K562 (cell line): Measurements from ENCODE around the gene C2orf42. TPM values are rescaled to one million over a fixed set of nuclear protein-coding genes. Genes with fewer than 3 reads are reported as not detected.

Source experiments
- ATAC-seq: fragments of 200-7000 bp; cut with Tn5 transposase; 3 replicates; pipeline ENCODE4 v1.9.1; 2020; ENCODE audit warnings: moderate library complexity
- BruUV-seq: library from RNA; stranded (reverse); fragments of 400-500 nt; replicated peaks from 2 replicates; lab custom pipeline; 2021; lab: Mats Ljungman, UMichigan
- CTCF ChIA-PET: fragments of 300-600 bp; formaldehyde crosslinking; extraction: SDS; loops from one replicate; lab custom pipeline; 2021; ENCODE audit warnings: low intra/inter-chr PET ratio; lab: Yijun Ruan, JAX
- POLR2A ChIA-PET: fragments of 300-600, 350-650 bp; sonication (Branson Sonifier 250); formaldehyde crosslinking; extraction: SDS; loops from one replicate; lab custom pipeline; 2021; ENCODE audit warnings: antibody characterized with exemption, inconsistent platforms; lab: Yijun Ruan, JAX
- DNase-seq, 4 experiments: peaks; one replicate each; pipeline versions ENCODE4 v3.0.0 to v3.0.0-alpha.2; 2011 to 2018; ENCODE audit warnings: low spot score in 3 of 4, mixed read lengths in 3 of 4; ENCODE audit errors: extremely low read depth in 1 of 4
- FAIRE-seq: peaks from 2 replicates; lab custom pipeline; 2011; peaks lifted over from hg19 to GRCh38; lab: Jason Lieb, UNC
- H2AFZ ChIP-seq: 2 replicates; pipeline ENCODE4 v1.6.0; 2011; ENCODE audit warnings: low read depth, low read length, control low read depth, inconsistent platforms
- H3K27ac ChIP-seq: fragments of 200-600 bp; 3 replicates; pipeline ENCODE4 v1.8.0; 2011; ENCODE audit warnings: low read depth, mild to moderate bottlenecking, control low read depth, inconsistent platforms, low read length, moderate library complexity, mixed read lengths; ENCODE audit errors: extremely low read depth
- H3K27me3 ChIP-seq, 2 experiments: fragments of 300-600 bp in 1 of 2; 2 replicates in 1 of 2; 3 replicates in 1 of 2; pipeline versions ENCODE4 v1.6.0 to v1.8.0; 2011; ENCODE audit warnings: inconsistent platforms in 2 of 2, low read length in 2 of 2, mild to moderate bottlenecking in 1 of 2, mixed read lengths in 1 of 2, moderate library complexity in 1 of 2; ENCODE audit not compliant: control insufficient read depth in 2 of 2, insufficient read depth in 2 of 2
- H3K36me3 ChIP-seq: fragments of 300-600 bp; 3 replicates; pipeline ENCODE4 v1.8.0; 2011; ENCODE audit warnings: mild to moderate bottlenecking, low read length, inconsistent platforms; ENCODE audit not compliant: control insufficient read depth, insufficient read depth
- H3K4me1 ChIP-seq, 2 experiments: fragments of 200-600 bp in 1 of 2; replicated peaks in 1 of 2; 2 replicates in 1 of 2; 3 replicates in 1 of 2; pipeline versions ENCODE4 v1.5.1 to v1.8.0; 2011; ENCODE audit warnings: inconsistent platforms in 2 of 2, low read length in 2 of 2, mild to moderate bottlenecking in 1 of 2, mixed read lengths in 1 of 2, moderate library complexity in 1 of 2; ENCODE audit not compliant: control insufficient read depth in 2 of 2, insufficient read depth in 2 of 2
- H3K4me2 ChIP-seq: 2 replicates; pipeline ENCODE4 v1.6.1; 2011; ENCODE audit warnings: low read length, control low read depth, inconsistent platforms, mixed read lengths; ENCODE audit not compliant: insufficient read depth
- H3K4me3 ChIP-seq: fragments of 200-600 bp; sonication (generic), shearing (Covaris generic); 2 replicates; pipeline ENCODE4 v1.5.1; 2016; ENCODE audit warnings: control low read depth, inconsistent platforms
- H3K79me2 ChIP-seq: fragments of 200-600 bp; 3 replicates; pipeline ENCODE4 v1.8.0; 2011; ENCODE audit warnings: low read length, inconsistent platforms; ENCODE audit not compliant: control insufficient read depth, insufficient read depth
- H3K9ac ChIP-seq, 2 experiments: 2 replicates each; pipeline versions ENCODE4 v1.6.0 to v1.6.1; 2011; ENCODE audit warnings: low read depth in 2 of 2, low read length in 2 of 2, control low read depth in 1 of 2, inconsistent platforms in 1 of 2, mild to moderate bottlenecking in 1 of 2, mixed read lengths in 1 of 2; ENCODE audit not compliant: insufficient read depth in 1 of 2
- H3K9me1 ChIP-seq: one replicate; pipeline ENCODE4 v1.6.0; 2011; ENCODE audit warnings: inconsistent platforms, mild to moderate bottlenecking, low read length, moderate library complexity; ENCODE audit not compliant: control insufficient read depth, insufficient read depth
- H3K9me3 ChIP-seq: replicated peaks from 2 replicates; pipeline ENCODE4 v1.5.1; 2011; ENCODE audit warnings: low read depth, low read length, inconsistent platforms; ENCODE audit not compliant: control insufficient read depth, insufficient read depth
- H4K20me1 ChIP-seq: replicated peaks from 2 replicates; pipeline ENCODE4 v1.6.1; 2011; ENCODE audit warnings: low read length, inconsistent platforms, mixed read lengths; ENCODE audit not compliant: control insufficient read depth, insufficient read depth
- BDP1 ChIP-seq: IDR thresholded peaks from 3 replicates; pipeline ENCODE4 v1.6.1; 2011; ENCODE audit not compliant: insufficient read length, insufficient read depth
- CREB1 ChIP-seq, 2 experiments: sonication (generic) in 1 of 2; formaldehyde crosslinking in 1 of 2; IDR thresholded peaks; 2 replicates each; pipeline versions ENCODE4 v1.6.1 to v1.8.0; 2012 to 2022; ENCODE audit warnings: inconsistent platforms in 1 of 2, mild to moderate bottlenecking in 1 of 2, missing genetic modification reagents in 1 of 2, moderate library complexity in 1 of 2
- CREBBP ChIP-seq: IDR thresholded peaks from one replicate; pipeline ENCODE4 v1.6.1; 2012; ENCODE audit warnings: low read depth, mild to moderate bottlenecking, control low read depth, inconsistent platforms, low read length
- ETS1 ChIP-seq: conservative IDR thresholded peaks from 2 replicates; pipeline ENCODE4 v1.6.1; 2011; ENCODE audit warnings: low read depth, mild to moderate bottlenecking, low read length; ENCODE audit not compliant: control insufficient read depth
- EWSR1 ChIP-seq: fragments of 450-650 bp; IDR thresholded peaks from 2 replicates; pipeline ENCODE4 v1.6.1; 2018; ENCODE audit warnings: borderline replicate concordance, mild to moderate bottlenecking, low read depth, moderate library complexity; ENCODE audit not compliant: partially characterized antibody
- HDAC2 ChIP-seq: fragments of 450-650 bp; IDR thresholded peaks from 2 replicates; pipeline ENCODE4 v1.6.1; 2016; ENCODE audit warnings: mild to moderate bottlenecking
- IFI16 ChIP-seq: fragments of 250-450 bp; sonication (Bioruptor Pico); IDR thresholded peaks from 2 replicates; pipeline ENCODE4 v2.1.2; 2022; ENCODE audit warnings: mild to moderate bottlenecking, inconsistent platforms
- MAX ChIP-seq: sonication (generic); formaldehyde crosslinking; IDR thresholded peaks from 2 replicates; pipeline ENCODE4 v1.9.0; 2022; ENCODE audit warnings: mild to moderate bottlenecking, missing genetic modification reagents
- PHF8 ChIP-seq: fragments of 200-600 bp; sonication (generic); IDR thresholded peaks from 2 replicates; pipeline ENCODE4 v1.6.1; 2012; ENCODE audit warnings: mixed run types, mild to moderate bottlenecking, inconsistent platforms, low read length, moderate library complexity, borderline replicate concordance
- PRPF4 ChIP-seq: fragments of 200-400 bp; formaldehyde crosslinking; IDR thresholded peaks from one replicate; pipeline ENCODE4 v1.6.1; 2017; ENCODE audit warnings: low read length, low read depth, mild to moderate bottlenecking; ENCODE audit not compliant: insufficient read depth, poor library complexity, severe bottlenecking
- RBM17 ChIP-seq: fragments of 200-400 bp; formaldehyde crosslinking; IDR thresholded peaks from 2 replicates; pipeline ENCODE4 v1.6.1; 2017; ENCODE audit warnings: low read depth, mild to moderate bottlenecking, low read length, borderline replicate concordance
- RBM25 ChIP-seq: fragments of 200-400 bp; formaldehyde crosslinking; IDR thresholded peaks from 2 replicates; pipeline ENCODE4 v1.6.1; 2018; ENCODE audit warnings: low read length, low read depth, moderate library complexity; ENCODE audit not compliant: severe bottlenecking
- YBX1 ChIP-seq: fragments of 450-650 bp; IDR thresholded peaks from 2 replicates; pipeline ENCODE4 v1.7.1; 2016; ENCODE audit warnings: mild to moderate bottlenecking
- ZKSCAN8 ChIP-seq: fragments of 200-800 bp; sonication (Bioruptor generic); IDR thresholded peaks from 2 replicates; pipeline ENCODE4 v1.6.1; 2016; ENCODE audit warnings: missing genetic modification characterization, missing compliant biosample characterization
- ZNF511 ChIP-seq: sonication (generic); formaldehyde crosslinking; IDR thresholded peaks from 2 replicates; pipeline ENCODE4 v1.8.0; 2022; ENCODE audit warnings: mild to moderate bottlenecking, missing genetic modification reagents
- ZNF696 ChIP-seq: fragments of 250-450 bp; sonication (Bioruptor Pico); conservative IDR thresholded peaks from 2 replicates; pipeline ENCODE4 v1.4.0; 2020; ENCODE audit warnings: mild to moderate bottlenecking, moderate library complexity
- WGBS: fragments of 100-300 bp; shearing (Covaris generic); methylation state at CpG from one replicate; pipeline ENCODE4 v1.1.6; 2016; ENCODE audit warnings: low coverage, mixed read lengths; ENCODE audit not compliant: insufficient coverage; ENCODE audit errors: missing lambda C conversion rate; 5-methylcytosine and 5-hydroxymethylcytosine counted together
- in situ Hi-C: fragments of 300-500 bp; cut with MboI; formaldehyde crosslinking; loops from 4 replicates; pipeline ENCODE4 v1.15.0; 2018; ENCODE audit warnings: inconsistent platforms, mixed read lengths
- intact Hi-C: fragments of 100-400 bp; cut with micrococcal nuclease; formaldehyde crosslinking; loops from 2 replicates; pipeline ENCODE4 v1.14.2; 2022
- polyA plus RNA-seq, 8 experiments: library from polyadenylated mRNA; depleted of rRNA in 4 of 8; stranded (reverse) in 5 of 8; unstranded in 3 of 8; fragments of >200 nt; fragmentation: Nextera tagmentation in 2 of 8; fragmentation: Illumina TruSeq in 1 of 8; extraction: Ambion mirVana in 2 of 8; extraction: Trizol in 1 of 8; gene quantifications; 2 replicates each; pipeline versions ENCODE4 v1.2.1 to v1.2.3, GENCODE V29; 2011 to 2014; ENCODE audit warnings: inconsistent platforms in 1 of 8, missing spikeins in 1 of 8
- total RNA-seq, 7 experiments: library from RNA; depleted of rRNA in 6 of 7; stranded (reverse); fragments of >200 nt in 6 of 7; fragmentation: Illumina TruSeq in 2 of 7; extraction: Trizol in 2 of 7; gene quantifications; 2 replicates each; pipeline versions ENCODE4 v1.2.1 to v1.2.3, GENCODE V29; 2011 to 2021; ENCODE audit warnings: low replicate concordance in 1 of 7

Gene C2orf42
- total and polyA plus RNA-seq, 9 of the 15 experiments (the other 6 are each of a cell fraction or from before 2014, with no cell fraction given) = 4.6 to 10.9 (median 7.5) TPM

- TF ChIP-seq ZKSCAN8 (CRISPR knock-in tag) = peak; percentile 94
- TF ChIP-seq, all 486 proteins: peak for 224
Measured at GRCh38 chr2:70142590-70143313, 48.1 kb downstream of the C2orf42 start (continued).

GRCh38 chr2:70141902-70142589 lies 48.8 kb downstream of the C2orf42 start:
- POLR2A ChIA-PET = interaction anchor here (0.6 to 3.9 kb wide), 12 partner anchors 9 to 417 kb away, joined by 4 to 31 read pairs (median 8); partner anchors contain the start of genes MXD1, PCBP1 and SNRPG
- H3K79me2 ChIP-seq = peaks cover 17% of the 10 kb centered on the region
- in situ Hi-C loops (loop anchor here (5.0 kb wide), 1 partner anchor 215 kb away; no protein-coding TSS in a partner anchor), intact Hi-C loops (loop anchor here (1.0 to 5.0 kb wide), 9 partner anchors 17 to 417 kb away; partner anchors contain the start of genes C2orf42, FAM136A, PCBP1 and TIA1)
- CTCF ChIA-PET = interaction anchor here (0.6 to 2.6 kb wide), 4 partner anchors 53 to 230 kb away, joined by 3 to 30 read pairs (median 3); partner anchors contain the start of gene MXD1
- peak; percentile 81 to 89 (median 86) for DNase-seq
- no peaks in the 10 kb centered on the region for H3K9me1 ChIP-seq
- H3K4me2 ChIP-seq = peak overlapping the region; percentile 87
- H3K36me3 ChIP-seq = no peaks in the 10 kb centered on the region
- peak overlapping the region; percentile 95 to 96 for H3K9ac ChIP-seq
- peak overlapping the region; percentile 61 for H2AFZ ChIP-seq
- peaks cover 59 to 61% of the 10 kb centered on the region in 2 experiments for H3K4me1 ChIP-seq
- peak overlapping the region; percentile 43 for H3K4me3 ChIP-seq
- FAIRE-seq = no peak
- H3K27ac ChIP-seq = peak overlapping the region; percentile 97
- peak; percentile 81 for ATAC-seq
- under 1% methylated on average over 39 of the region's 73 CpGs for WGBS
- no peaks in the 10 kb centered on the region for H4K20me1 ChIP-seq
- BruUV-seq = no TSS peak
- no peaks in the 10 kb centered on the region for H3K9me3 ChIP-seq
- H3K27me3 ChIP-seq = no peaks in the 10 kb centered on the region
- TF ChIP-seq ETS1 (0 out of 2 replicates have a peak, but pooled peaks have one; percentile 23), IFI16 (CRISPR knock-in tag) (no peak), PRPF4 (no peak), HDAC2 (no peak), CREB1 (IDR thresholded peaks at IDR 0.05) (no peak; the same call in 1 of the 2 replicates), CREB1 (CRISPR knock-in tag; IDR thresholded peaks at IDR 0.05) (no peak), PHF8 (peak; percentile 58; the same call in 1 of the 2 replicates), YBX1 (no peak), RBM17 (no peak), RBM25 (no peak), MAX (CRISPR knock-in tag) (peak; percentile 11; the same call in 1 of the 2 replicates), ZNF511 (CRISPR knock-in tag) (no peak; the same call in 1 of the 2 replicates), CREBBP (no peak), BDP1 (no peak), ZNF696 (CRISPR knock-in tag) (no peak), EWSR1 (no peak)
